ENCODE results near the gene CEND1. TPM values are rescaled to one million over a fixed set of nuclear protein-coding genes. Genes with fewer than 3 reads are reported as not detected.

CEND1 gene
- total and polyA plus RNA-seq, 2 of the 13 experiments (the other 11 are each of a cell fraction or from before 2014, with no cell fraction given) = not detected

DNA sequence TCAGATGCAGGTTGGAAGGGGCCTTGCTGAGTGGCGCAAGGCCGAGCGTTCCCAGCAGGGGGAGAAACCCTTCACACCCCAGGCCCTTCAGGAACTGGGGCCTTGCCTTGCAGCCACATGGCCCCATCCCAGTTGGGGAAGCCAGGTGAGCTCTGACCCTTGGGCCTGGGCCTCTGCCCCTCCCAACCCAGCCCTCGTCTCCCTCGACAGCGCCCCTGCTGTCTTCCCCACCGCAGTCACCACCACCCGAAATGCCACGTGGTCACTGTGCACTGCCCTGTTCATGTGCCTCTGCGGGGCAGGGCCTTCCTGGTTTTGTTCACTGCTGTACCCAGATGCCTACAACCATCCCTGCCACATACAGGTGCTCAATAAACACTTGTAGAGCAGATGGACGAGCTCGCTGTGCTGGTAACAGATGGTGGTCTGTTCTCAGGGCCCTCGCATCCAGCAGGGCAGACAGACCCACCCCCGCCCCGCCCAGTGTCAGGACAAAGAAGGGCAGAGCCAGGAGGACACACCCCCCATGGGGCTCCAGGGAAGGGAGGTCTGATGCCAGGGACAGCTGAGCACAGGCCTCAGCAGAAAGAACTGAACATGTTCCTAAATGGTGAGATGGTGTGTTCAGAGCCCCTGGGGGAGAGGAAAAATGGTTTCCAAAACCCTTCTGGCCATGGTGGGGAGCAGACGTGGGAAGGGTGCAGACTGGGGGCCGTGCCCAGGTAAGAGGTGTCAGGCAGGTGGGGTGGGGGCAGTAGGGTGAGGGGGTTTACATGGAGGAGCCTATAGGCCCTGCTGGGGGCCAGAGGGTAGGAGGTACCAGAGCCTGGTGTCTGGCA is 48.8 kb upstream of the CEND1 start (continued):
- TF ChIP-seq PBX3 (CRISPR knock-in tag; IDR thresholded peaks at IDR 0.05; ENCODE audit: borderline replicate concordance) (no peak), ZNF614 (CRISPR knock-in tag; IDR thresholded peaks at IDR 0.05; ENCODE audit: borderline replicate concordance) (0 out of 2 replicates have a peak, but pooled peaks have one; percentile 37), PREB (CRISPR knock-in tag; IDR thresholded peaks at IDR 0.05) (no peak), ZBTB1 (CRISPR knock-in tag; IDR thresholded peaks at IDR 0.05; ENCODE audit: borderline replicate concordance) (no peak), RFX3 (CRISPR knock-in tag; IDR thresholded peaks at IDR 0.05) (no peak), JUNB (CRISPR knock-in tag; IDR thresholded peaks at IDR 0.05; ENCODE audit: borderline replicate concordance) (no peak), DPF2 (CRISPR knock-in tag; IDR thresholded peaks at IDR 0.05; ENCODE audit: borderline replicate concordance, low read depth) (no peak), NCOR1 (IDR thresholded peaks at IDR 0.05; ENCODE audit: borderline replicate concordance, low read length) (no peak; the same call in 1 of the 2 replicates), PRDM4 (CRISPR knock-in tag; IDR thresholded peaks at IDR 0.05; ENCODE audit: borderline replicate concordance) (no peak), REXO4 (CRISPR knock-in tag; IDR thresholded peaks at IDR 0.05; ENCODE audit: borderline replicate concordance) (no peak), HNRNPUL1 (IDR thresholded peaks at IDR 0.05; ENCODE audit: low read depth, low read length) (no peak), RARG (CRISPR knock-in tag; IDR thresholded peaks at IDR 0.05; ENCODE audit: low read depth) (no peak), FOXM1 (CRISPR knock-in tag; IDR thresholded peaks at IDR 0.05) (no peak)
- TF ChIP-seq, protein P1, sequence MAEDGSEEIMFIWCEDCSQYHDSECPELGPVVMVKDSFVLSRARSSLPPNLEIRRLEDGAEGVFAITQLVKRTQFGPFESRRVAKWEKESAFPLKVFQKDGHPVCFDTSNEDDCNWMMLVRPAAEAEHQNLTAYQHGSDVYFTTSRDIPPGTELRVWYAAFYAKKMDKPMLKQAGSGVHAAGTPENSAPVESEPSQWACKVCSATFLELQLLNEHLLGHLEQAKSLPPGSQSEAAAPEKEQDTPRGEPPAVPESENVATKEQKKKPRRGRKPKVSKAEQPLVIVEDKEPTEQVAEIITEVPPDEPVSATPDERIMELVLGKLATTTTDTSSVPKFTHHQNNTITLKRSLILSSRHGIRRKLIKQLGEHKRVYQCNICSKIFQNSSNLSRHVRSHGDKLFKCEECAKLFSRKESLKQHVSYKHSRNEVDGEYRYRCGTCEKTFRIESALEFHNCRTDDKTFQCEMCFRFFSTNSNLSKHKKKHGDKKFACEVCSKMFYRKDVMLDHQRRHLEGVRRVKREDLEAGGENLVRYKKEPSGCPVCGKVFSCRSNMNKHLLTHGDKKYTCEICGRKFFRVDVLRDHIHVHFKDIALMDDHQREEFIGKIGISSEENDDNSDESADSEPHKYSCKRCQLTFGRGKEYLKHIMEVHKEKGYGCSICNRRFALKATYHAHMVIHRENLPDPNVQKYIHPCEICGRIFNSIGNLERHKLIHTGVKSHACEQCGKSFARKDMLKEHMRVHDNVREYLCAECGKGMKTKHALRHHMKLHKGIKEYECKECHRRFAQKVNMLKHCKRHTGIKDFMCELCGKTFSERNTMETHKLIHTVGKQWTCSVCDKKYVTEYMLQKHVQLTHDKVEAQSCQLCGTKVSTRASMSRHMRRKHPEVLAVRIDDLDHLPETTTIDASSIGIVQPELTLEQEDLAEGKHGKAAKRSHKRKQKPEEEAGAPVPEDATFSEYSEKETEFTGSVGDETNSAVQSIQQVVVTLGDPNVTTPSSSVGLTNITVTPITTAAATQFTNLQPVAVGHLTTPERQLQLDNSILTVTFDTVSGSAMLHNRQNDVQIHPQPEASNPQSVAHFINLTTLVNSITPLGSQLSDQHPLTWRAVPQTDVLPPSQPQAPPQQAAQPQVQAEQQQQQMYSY (CRISPR knock-in tag; IDR thresholded peaks at IDR 0.05) = no peak

Data from HepG2 (cell line).